ENCODE data around the gene C16orf86.

Gene C16orf86

GRCh38 chr16:67672306-67672705 is 5.7 kb downstream of the C16orf86 start:
- TF ChIP-seq CTCF (IDR thresholded peaks at IDR 0.05), result no peak
- peaks cover 13% of the 10 kb centered on the region for H3K36me3 ChIP-seq
- no peak overlapping the region for H3K4me3 ChIP-seq (ENCODE audit: low read depth in 1 of 2, low read length in 1 of 2)
- peak overlapping the region; percentile 93 for H3K27ac ChIP-seq
- H3K4me1 ChIP-seq (ENCODE audit: control insufficient read depth in 1 of 2, insufficient read depth in 1 of 2, low read depth in 1 of 2, low read length in 1 of 2), result peaks cover 52 to 56% of the 10 kb centered on the region in 2 experiments
- no peaks in the 10 kb centered on the region for H3K27me3 ChIP-seq
- H3K9me3 ChIP-seq, result no peaks in the 10 kb centered on the region

DNA sequence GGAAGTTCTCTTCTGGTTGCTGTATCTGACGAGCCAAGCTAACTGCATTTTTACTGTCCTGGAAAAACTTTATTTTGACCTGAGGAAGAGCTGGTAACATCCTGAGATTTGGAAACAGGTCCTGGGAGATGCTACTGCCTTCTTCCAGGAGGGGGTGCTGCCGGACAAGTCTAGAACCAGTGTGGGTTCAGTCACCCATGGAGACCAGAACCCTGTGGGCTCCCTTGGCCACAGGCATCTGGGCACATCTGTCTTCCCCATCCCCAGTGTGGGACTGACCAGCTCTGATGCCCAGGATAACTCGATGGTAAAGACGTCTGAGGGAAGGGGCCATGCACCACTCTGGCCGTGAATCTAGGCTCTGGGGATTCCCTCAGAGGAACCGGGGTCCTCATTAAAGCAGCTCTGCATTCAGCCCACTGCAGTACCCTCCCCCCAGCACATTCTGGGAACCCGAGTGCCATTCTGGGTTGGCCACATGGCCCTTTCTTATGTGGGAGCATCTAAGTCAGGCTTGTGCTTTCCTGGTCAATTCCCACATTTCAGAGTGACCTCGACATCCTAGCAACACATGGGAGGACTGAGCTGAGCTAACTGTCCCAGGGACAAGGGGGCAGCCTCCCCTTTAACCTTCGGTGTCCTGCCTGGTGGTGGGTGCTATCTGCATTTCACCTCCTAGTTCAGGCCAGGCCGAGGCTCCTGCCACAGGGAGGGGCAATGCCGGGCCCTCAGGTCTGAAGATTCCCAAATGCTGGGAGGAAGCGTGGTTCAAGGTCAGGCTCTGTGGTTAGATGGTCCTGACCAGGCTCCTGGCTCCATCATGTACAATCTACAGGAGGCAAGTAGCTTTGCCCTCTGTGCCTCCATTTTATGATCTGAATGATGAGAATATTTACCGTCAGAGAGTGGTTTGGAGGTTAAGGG is 6.4 kb downstream of the C16orf86 start:
- H3K9me3 ChIP-seq, result no peaks in the 10 kb centered on the region
- no peaks in the 10 kb centered on the region for H3K27me3 ChIP-seq
- H3K36me3 ChIP-seq, result peaks cover 19% of the 10 kb centered on the region
- H3K4me3 ChIP-seq (ENCODE audit: low read depth in 1 of 2, low read length in 1 of 2), result peak overlapping the region; percentile 2 to 45
- peak overlapping the region; percentile 93 for H3K27ac ChIP-seq
- peak; percentile 86 for TF ChIP-seq CTCF (IDR thresholded peaks at IDR 0.05)
- H3K4me1 ChIP-seq (ENCODE audit: control insufficient read depth in 1 of 2, insufficient read depth in 1 of 2, low read depth in 1 of 2, low read length in 1 of 2), result peaks cover 46 to 49% of the 10 kb centered on the region in 2 experiments

- TF ChIP-seq CTCF (IDR thresholded peaks at IDR 0.05), result no peak
- Histone ChIP-seq H3K9me3 (no peaks in the 10 kb centered on the region), H3K4me3 (ENCODE audit: low read depth in 1 of 2, low read length in 1 of 2) (peak overlapping the region; percentile 2 to 45), H3K4me1 (ENCODE audit: control insufficient read depth in 1 of 2, insufficient read depth in 1 of 2, low read depth in 1 of 2, low read length in 1 of 2) (peaks cover 38 to 40% of the 10 kb centered on the region in 2 experiments), H3K27me3 (no peaks in the 10 kb centered on the region), H3K36me3 (peaks cover 19% of the 10 kb centered on the region), H3K27ac (peak overlapping the region; percentile 93)
These were observed 7.3 kb downstream of the C16orf86 start for GRCh38 chr16:67673712-67674580.

- TF ChIP-seq CTCF (IDR thresholded peaks at IDR 0.05), result no peak
- Histone ChIP-seq H3K4me3 (ENCODE audit: low read depth in 1 of 2, low read length in 1 of 2) (no peak overlapping the region), H3K36me3 (peaks cover 21% of the 10 kb centered on the region), H3K27ac (peak overlapping the region; percentile 93), H3K4me1 (ENCODE audit: control insufficient read depth in 1 of 2, insufficient read depth in 1 of 2, low read depth in 1 of 2, low read length in 1 of 2) (peaks cover 30 to 31% of the 10 kb centered on the region in 2 experiments), H3K9me3 (no peaks in the 10 kb centered on the region), H3K27me3 (no peaks in the 10 kb centered on the region)
These were observed 8.4 kb downstream of the C16orf86 start for GRCh38 chr16:67674851-67675578.

DNA sequence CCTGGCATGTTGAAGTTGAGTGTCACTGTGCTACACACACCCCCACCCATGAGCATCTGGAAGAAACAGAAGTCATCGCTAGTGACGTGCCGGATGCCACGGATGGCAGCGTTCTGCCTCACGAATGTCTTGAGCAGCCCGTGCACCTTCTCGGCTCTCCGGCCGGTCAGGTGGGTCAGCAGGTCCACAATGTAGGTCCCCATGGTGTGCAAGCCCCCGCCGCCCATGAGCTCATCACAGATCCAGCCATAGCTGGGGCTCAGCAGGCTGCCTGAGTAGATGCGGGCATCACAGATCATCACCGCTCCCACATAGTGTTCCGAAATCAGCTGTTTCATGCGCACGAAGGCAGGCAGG is 8.9 kb downstream of the C16orf86 start:
- no peak overlapping the region for H3K4me3 ChIP-seq (ENCODE audit: low read depth in 1 of 2, low read length in 1 of 2)
- peaks cover 26% of the 10 kb centered on the region for H3K36me3 ChIP-seq
- H3K27ac ChIP-seq, result no peak overlapping the region
- no peak for TF ChIP-seq CTCF (IDR thresholded peaks at IDR 0.05)
- peaks cover 30 to 31% of the 10 kb centered on the region in 2 experiments for H3K4me1 ChIP-seq (ENCODE audit: control insufficient read depth in 1 of 2, insufficient read depth in 1 of 2, low read depth in 1 of 2, low read length in 1 of 2)
- H3K27me3 ChIP-seq, result no peaks in the 10 kb centered on the region
- H3K9me3 ChIP-seq, result no peaks in the 10 kb centered on the region
